ENCODE data around the gene NUP62CL.
A peak's percentile ranks its signal among the peaks of the same experiment; 100 is the strongest.

NUP62CL gene

GRCh38 chrX:107102980-107103379, 103.3 kb downstream of the NUP62CL start:
- Histone ChIP-seq H3K4me3 (replicated peaks; ENCODE audit: low read depth, low read length) (no peak overlapping the region), H3K36me3 (ENCODE audit: control insufficient read depth, insufficient read depth, low read length) (no peaks in the 10 kb centered on the region), H3K27me3 (replicated peaks; ENCODE audit: control insufficient read depth, insufficient read depth, low read length) (no peaks in the 10 kb centered on the region)
- DNase-seq (ENCODE audit: extremely low read depth, insufficient read length), result no peak
- TF ChIP-seq CTCF (IDR thresholded peaks at IDR 0.05; ENCODE audit: insufficient read depth, low read length, poor library complexity, severe bottlenecking), result peak; percentile 4

DNA sequence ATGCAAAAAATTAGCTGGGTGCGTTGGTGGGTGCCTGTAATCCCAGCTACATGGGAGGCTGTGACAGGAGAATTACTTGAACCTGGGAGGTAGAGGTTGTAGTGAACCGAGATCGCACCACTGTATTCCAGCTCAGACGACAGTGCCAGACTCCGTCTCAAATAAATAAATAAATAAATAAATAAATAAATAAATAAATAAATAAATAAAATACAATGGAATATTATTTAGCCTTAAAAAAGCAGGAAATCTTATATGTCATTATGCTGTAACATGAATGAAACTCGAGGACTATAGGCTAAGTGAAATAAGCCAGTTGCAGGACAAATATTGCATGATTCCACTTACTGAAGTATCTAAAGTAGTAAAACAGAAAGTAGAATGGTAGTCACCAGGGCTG, 130.1 kb downstream of the NUP62CL start:
- no peak overlapping the region for H3K4me3 ChIP-seq (replicated peaks; ENCODE audit: low read depth, low read length)
- no peak for DNase-seq (ENCODE audit: extremely low read depth, insufficient read length)
- H3K27me3 ChIP-seq (replicated peaks; ENCODE audit: control insufficient read depth, insufficient read depth, low read length), result no peaks in the 10 kb centered on the region
- no peaks in the 10 kb centered on the region for H3K36me3 ChIP-seq (ENCODE audit: control insufficient read depth, insufficient read depth, low read length)
- TF ChIP-seq CTCF (IDR thresholded peaks at IDR 0.05; ENCODE audit: insufficient read depth, low read length, poor library complexity, severe bottlenecking), result no peak

Measured in GM06990 (cell line).